ENCODE results near the gene DNAH17.

DNA sequence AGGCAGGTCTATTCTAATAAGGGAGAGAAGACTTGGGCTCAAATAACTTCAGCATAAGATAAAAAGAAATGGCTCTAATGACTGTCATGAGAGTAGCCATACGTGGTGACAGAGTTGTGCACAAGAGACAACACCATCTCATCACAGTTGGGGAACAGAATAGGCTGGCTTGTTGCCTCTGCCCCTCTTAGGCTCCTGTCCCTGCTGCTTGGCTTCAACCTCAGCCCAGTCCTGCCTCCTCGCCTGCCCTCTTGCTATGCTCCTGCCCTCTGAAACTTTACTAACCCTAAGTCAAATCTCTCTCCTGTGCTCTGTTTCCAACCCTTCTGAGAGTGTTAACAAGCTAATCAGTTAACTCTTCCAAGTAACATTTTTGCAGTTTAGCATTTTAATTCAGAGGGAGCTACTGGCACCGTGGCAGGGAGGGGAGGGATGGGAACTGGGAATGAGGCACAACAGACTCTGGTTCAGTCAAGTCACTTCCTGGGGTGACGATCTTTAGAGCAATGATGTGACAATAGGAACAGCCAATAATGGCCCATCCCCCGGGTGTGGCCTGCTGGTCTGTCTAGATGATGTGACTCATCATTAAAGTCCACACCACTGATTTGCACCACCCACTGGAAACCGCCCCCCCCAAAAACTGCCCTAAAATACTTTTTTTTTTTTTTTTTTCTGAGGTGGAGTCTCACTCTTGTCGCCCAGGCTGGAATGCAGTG is 35.5 kb downstream of the DNAH17 start:
- TF ChIP-seq, protein P1, sequence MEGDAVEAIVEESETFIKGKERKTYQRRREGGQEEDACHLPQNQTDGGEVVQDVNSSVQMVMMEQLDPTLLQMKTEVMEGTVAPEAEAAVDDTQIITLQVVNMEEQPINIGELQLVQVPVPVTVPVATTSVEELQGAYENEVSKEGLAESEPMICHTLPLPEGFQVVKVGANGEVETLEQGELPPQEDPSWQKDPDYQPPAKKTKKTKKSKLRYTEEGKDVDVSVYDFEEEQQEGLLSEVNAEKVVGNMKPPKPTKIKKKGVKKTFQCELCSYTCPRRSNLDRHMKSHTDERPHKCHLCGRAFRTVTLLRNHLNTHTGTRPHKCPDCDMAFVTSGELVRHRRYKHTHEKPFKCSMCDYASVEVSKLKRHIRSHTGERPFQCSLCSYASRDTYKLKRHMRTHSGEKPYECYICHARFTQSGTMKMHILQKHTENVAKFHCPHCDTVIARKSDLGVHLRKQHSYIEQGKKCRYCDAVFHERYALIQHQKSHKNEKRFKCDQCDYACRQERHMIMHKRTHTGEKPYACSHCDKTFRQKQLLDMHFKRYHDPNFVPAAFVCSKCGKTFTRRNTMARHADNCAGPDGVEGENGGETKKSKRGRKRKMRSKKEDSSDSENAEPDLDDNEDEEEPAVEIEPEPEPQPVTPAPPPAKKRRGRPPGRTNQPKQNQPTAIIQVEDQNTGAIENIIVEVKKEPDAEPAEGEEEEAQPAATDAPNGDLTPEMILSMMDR (IDR thresholded peaks at IDR 0.05): no peak
- no peak for TF ChIP-seq POLR2AphosphoS5 (IDR thresholded peaks at IDR 0.05)
